C4-2B (cell line): ENCODE data around the gene KLRC1.

Source experiments
- ZFX ChIP-seq: fragments of 450-650 bp; IDR thresholded peaks from 2 replicates; pipeline ENCODE4 v1.6.1; 2017
- TF ChIP-seq, protein P1 (sequence below): fragments of 450-650 bp; conservative IDR thresholded peaks from 2 replicates; pipeline ENCODE4 v1.5.1; 2017; ENCODE audit warnings: mild to moderate bottlenecking

DNA sequence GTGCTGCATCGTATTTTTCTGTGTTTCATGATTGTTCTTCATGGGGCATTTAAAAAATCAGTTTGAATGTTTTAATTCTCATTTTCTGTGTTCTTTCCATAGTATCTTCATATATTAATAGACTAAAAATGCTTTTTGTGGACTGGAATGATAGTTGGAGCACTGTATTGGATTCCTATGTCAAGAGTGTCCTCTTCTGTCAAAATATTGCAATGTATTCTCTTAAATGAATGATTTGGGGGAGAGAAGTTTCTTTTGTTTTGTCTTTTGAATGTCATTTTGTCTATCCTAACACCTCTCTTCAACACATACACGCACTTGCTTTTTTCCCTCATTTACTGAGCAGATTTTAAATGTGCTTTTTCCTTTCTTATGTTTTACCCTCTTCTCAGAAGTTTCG, 47.9 kb upstream of the KLRC1 start:
- TF ChIP-seq, protein P1, sequence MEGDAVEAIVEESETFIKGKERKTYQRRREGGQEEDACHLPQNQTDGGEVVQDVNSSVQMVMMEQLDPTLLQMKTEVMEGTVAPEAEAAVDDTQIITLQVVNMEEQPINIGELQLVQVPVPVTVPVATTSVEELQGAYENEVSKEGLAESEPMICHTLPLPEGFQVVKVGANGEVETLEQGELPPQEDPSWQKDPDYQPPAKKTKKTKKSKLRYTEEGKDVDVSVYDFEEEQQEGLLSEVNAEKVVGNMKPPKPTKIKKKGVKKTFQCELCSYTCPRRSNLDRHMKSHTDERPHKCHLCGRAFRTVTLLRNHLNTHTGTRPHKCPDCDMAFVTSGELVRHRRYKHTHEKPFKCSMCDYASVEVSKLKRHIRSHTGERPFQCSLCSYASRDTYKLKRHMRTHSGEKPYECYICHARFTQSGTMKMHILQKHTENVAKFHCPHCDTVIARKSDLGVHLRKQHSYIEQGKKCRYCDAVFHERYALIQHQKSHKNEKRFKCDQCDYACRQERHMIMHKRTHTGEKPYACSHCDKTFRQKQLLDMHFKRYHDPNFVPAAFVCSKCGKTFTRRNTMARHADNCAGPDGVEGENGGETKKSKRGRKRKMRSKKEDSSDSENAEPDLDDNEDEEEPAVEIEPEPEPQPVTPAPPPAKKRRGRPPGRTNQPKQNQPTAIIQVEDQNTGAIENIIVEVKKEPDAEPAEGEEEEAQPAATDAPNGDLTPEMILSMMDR = peak; percentile 54
- TF ChIP-seq ZFX = no peak
